Kidney (tissue), 14 donors: ENCODE measurements around the gene STXBP1. TPM values are rescaled to one million over a fixed set of nuclear protein-coding genes. Genes with fewer than 3 reads are reported as not detected.

Source experiments
- DNase-seq, 5 donors: peaks; one replicate each; pipeline ENCODE4 v3.0.0-alpha.2; 2013 to 2020
- FAIRE-seq: peaks from 2 replicates; lab custom pipeline; 2012; peaks lifted over from hg19 to GRCh38; lab: Jason Lieb, UNC
- H3K27ac ChIP-seq, 2 donors: one replicate each; pipeline ENCODE4 v1.7.0; 2013; ENCODE audit warnings: low read depth in 2 of 2, low read length in 2 of 2, inconsistent platforms in 1 of 2
- H3K27me3 ChIP-seq: one replicate; pipeline ENCODE4 v1.7.1; 2013; ENCODE audit warnings: low read length, inconsistent platforms; ENCODE audit not compliant: control insufficient read depth, insufficient read depth
- H3K36me3 ChIP-seq, 3 donors: one replicate each; pipeline versions ENCODE4 v1.7.0 to v1.7.1; 2013; ENCODE audit warnings: low read length in 3 of 3, control low read depth in 1 of 3, inconsistent platforms in 1 of 3; ENCODE audit not compliant: insufficient read depth in 3 of 3, control insufficient read depth in 2 of 3
- H3K4me1 ChIP-seq, 3 donors: one replicate each; pipeline versions ENCODE4 v1.7.0 to v1.7.1; 2013; ENCODE audit warnings: low read length in 3 of 3, inconsistent platforms in 1 of 3, low read depth in 1 of 3; ENCODE audit not compliant: control insufficient read depth in 2 of 3, insufficient read depth in 2 of 3
- H3K4me3 ChIP-seq, 3 donors: one replicate each; pipeline versions ENCODE4 v1.7.0 to v1.8.1; 2013; ENCODE audit warnings: low read length in 3 of 3, control low read depth in 1 of 3, inconsistent platforms in 1 of 3
- H3K9ac ChIP-seq, 3 donors: one replicate each; pipeline versions ENCODE4 v1.7.0 to v1.7.1; 2013; ENCODE audit warnings: low read length in 3 of 3, control low read depth in 1 of 3, inconsistent platforms in 1 of 3
- H3K9me3 ChIP-seq, 3 donors: one replicate each; pipeline versions ENCODE4 v1.7.0 to v1.7.1; 2013; ENCODE audit warnings: low read length in 3 of 3, control low read depth in 1 of 3, inconsistent platforms in 1 of 3; ENCODE audit not compliant: control insufficient read depth in 2 of 3, insufficient read depth in 1 of 3
- CTCF ChIP-seq: IDR thresholded peaks from 3 replicates; pipeline ENCODE4 v1.5.1; 2012; ENCODE audit warnings: mild to moderate bottlenecking, moderate library complexity, borderline replicate concordance; ENCODE audit not compliant: insufficient read depth; ENCODE audit errors: extremely low read depth
- intact Hi-C: fragments of 100-400 bp; cut with DNase I; formaldehyde crosslinking; loops from one replicate; pipeline ENCODE4 v1.11.1; 2022
- polyA plus RNA-seq: library from polyadenylated mRNA; stranded (reverse); fragments of 350-450 nt; fragmentation: Illumina TruSeq; extraction: RNeasy Lipid Tissue Mini Kit (QIAGEN cat#74804); gene quantifications from one replicate; pipeline ENCODE4 v1.2.3, GENCODE V29; 2014; ENCODE audit warnings: low read depth, low replicate concordance; ENCODE audit not compliant: insufficient read depth
- total RNA-seq: library from RNA; stranded (reverse); fragmentation: NEBNext Ultra II Directional; extraction: Animal tissue kit (Norgen Biotek cat#: 25700); gene quantifications from one replicate; pipeline ENCODE4 v1.2.1, GENCODE V29; 2021
- donor health status: control.
- donor health status: control.
- donor health status: control.
- donor health status: control.
- donor health status: control.
- donor health status: DM: yes; HTN: yes; CAD: no.
- donor health status: Normal renal cell carcinoma (clear cell type).

STXBP1 gene
- total and polyA plus RNA-seq, 2 donors from 2014 or later, result 14.3 to 32.8 TPM

GRCh38 chr9:127726871-127727270, 114.8 kb downstream of the STXBP1 start:
- no peaks in the 10 kb centered on the region for H3K9me3 ChIP-seq
- no peak for TF ChIP-seq CTCF
- H3K36me3 ChIP-seq, result no peaks in the 10 kb centered on the region
- no peaks in the 10 kb centered on the region for H3K27me3 ChIP-seq
- DNase-seq (no peak), FAIRE-seq (no peak)
- H3K9ac ChIP-seq, result no peak overlapping the region
- no peak overlapping the region for H3K4me3 ChIP-seq
- peaks cover 0 to 3% (median 0%) of the 10 kb centered on the region in 3 donors for H3K4me1 ChIP-seq
- intact Hi-C loops, result loop anchor here (10.0 kb wide), 1 partner anchor 132 kb away; no protein-coding TSS in a partner anchor
- H3K27ac ChIP-seq, result no peak overlapping the region

- no peak for FAIRE-seq
- no peak for TF ChIP-seq CTCF
- Histone ChIP-seq H3K36me3 (no peaks in the 10 kb centered on the region), H3K4me1 (peaks cover 0 to 3% (median 0%) of the 10 kb centered on the region in 3 donors), H3K27ac (no peak overlapping the region), H3K27me3 (no peaks in the 10 kb centered on the region), H3K4me3 (no peak overlapping the region), H3K9ac (no peak overlapping the region), H3K9me3 (no peaks in the 10 kb centered on the region)
- intact Hi-C loops, result loop anchor here (10.0 kb wide), 1 partner anchor 134 kb away; no protein-coding TSS in a partner anchor
- no peak for DNase-seq
Measured at GRCh38 chr9:127728808-127729207, 116.7 kb downstream of the STXBP1 start.

GRCh38 chr9:127729522-127730256, 117.6 kb downstream of the STXBP1 start:
- H3K4me3 ChIP-seq, result no peak overlapping the region
- FAIRE-seq, result no peak
- intact Hi-C loops, result loop anchor here (10.0 kb wide), 1 partner anchor 135 kb away; no protein-coding TSS in a partner anchor
- TF ChIP-seq CTCF, result no peak
- no peak for DNase-seq
- H3K27me3 ChIP-seq, result no peaks in the 10 kb centered on the region
- no peaks in the 10 kb centered on the region for H3K36me3 ChIP-seq
- H3K9me3 ChIP-seq, result no peaks in the 10 kb centered on the region
- no peak overlapping the region for H3K27ac ChIP-seq
- peaks cover 0 to 7% (median 7%) of the 10 kb centered on the region in 3 donors for H3K4me1 ChIP-seq
- H3K9ac ChIP-seq, result no peak overlapping the region
